H1 (cell line): ENCODE data around the gene ADAMTS17. TPM values are rescaled to one million over a fixed set of nuclear protein-coding genes. Genes with fewer than 3 reads are reported as not detected.

ENCODE experiments used
- CTCF ChIA-PET: fragments of 300-600 bp; sonication (Branson Sonifier 250); formaldehyde crosslinking; loops from one replicate; lab custom pipeline; 2021; ENCODE audit not compliant: partially characterized antibody; lab: Charles Lee
- POLR2A ChIA-PET: fragments of 300-600 bp; sonication (Branson Sonifier 250); formaldehyde crosslinking; loops from one replicate; lab custom pipeline; 2021; ENCODE audit warnings: inconsistent platforms; ENCODE audit not compliant: partially characterized antibody; lab: Charles Lee
- DNase-seq, 2 experiments: peaks; one replicate each; pipeline versions ENCODE4 v3.0.0 to v3.0.0-alpha.2; 2010 to 2022; ENCODE audit warnings: low spot score in 2 of 2, low read depth in 1 of 2, mixed read lengths in 1 of 2
- FAIRE-seq: peaks from 2 replicates; lab custom pipeline; 2011; peaks lifted over from hg19 to GRCh38; lab: Jason Lieb, UNC
- H2AFZ ChIP-seq: 2 replicates; pipeline ENCODE4 v1.8.1; 2012; ENCODE audit warnings: low read length, inconsistent platforms
- H2AK5ac ChIP-seq: 2 replicates; pipeline ENCODE4 v1.6.1; 2013; ENCODE audit warnings: low read depth, low read length
- H2BK120ac ChIP-seq: replicated peaks from 2 replicates; pipeline ENCODE3; 2013; ENCODE audit warnings: low read depth, low read length, inconsistent platforms
- H2BK12ac ChIP-seq: 2 replicates; pipeline ENCODE4 v1.6.1; 2013; ENCODE audit warnings: low read depth, low read length
- H2BK15ac ChIP-seq: 2 replicates; pipeline ENCODE4 v1.6.1; 2013; ENCODE audit warnings: low read length
- H2BK20ac ChIP-seq: 2 replicates; pipeline ENCODE4 v1.6.1; 2013; ENCODE audit warnings: low read length
- H2BK5ac ChIP-seq: 2 replicates; pipeline ENCODE4 v1.6.1; 2013; ENCODE audit warnings: low read depth, low read length
- H3K14ac ChIP-seq: 2 replicates; pipeline ENCODE4 v1.6.1; 2013; ENCODE audit warnings: inconsistent platforms; ENCODE audit not compliant: insufficient read length
- H3K18ac ChIP-seq: 2 replicates; pipeline ENCODE4 v1.6.1; 2013; ENCODE audit warnings: low read length; ENCODE audit errors: extremely low read depth
- H3K23ac ChIP-seq: 2 replicates; pipeline ENCODE4 v1.6.1; 2013; ENCODE audit warnings: inconsistent platforms; ENCODE audit not compliant: insufficient read length
- H3K23me2 ChIP-seq: 2 replicates; pipeline ENCODE4 v1.6.1; 2013; ENCODE audit warnings: low read depth, low read length
- H3K27ac ChIP-seq: 2 replicates; pipeline ENCODE4 v1.6.1; 2011; ENCODE audit warnings: low read depth, low read length, inconsistent platforms
- H3K27me3 ChIP-seq, 4 experiments: replicated peaks in 1 of 4; 1 replicate in 1 of 4; 2 replicates in 3 of 4; pipeline versions ENCODE4 v1.6.1 to v1.8.1; 2011 to 2013; ENCODE audit warnings: low read length in 3 of 4, mild to moderate bottlenecking in 3 of 4, inconsistent platforms in 2 of 4, mixed read lengths in 2 of 4, moderate library complexity in 1 of 4; ENCODE audit not compliant: control insufficient read depth in 3 of 4, insufficient read depth in 3 of 4; ENCODE audit errors: extremely low read depth in 1 of 4
- H3K36me3 ChIP-seq, 4 experiments: 2 replicates each; pipeline versions ENCODE4 v1.6.1 to v1.8.1; 2011 to 2013; ENCODE audit warnings: mild to moderate bottlenecking in 4 of 4, low read length in 3 of 4, moderate library complexity in 2 of 4, control low read depth in 1 of 4, inconsistent platforms in 1 of 4; ENCODE audit not compliant: insufficient read depth in 4 of 4, control insufficient read depth in 2 of 4
- H3K4ac ChIP-seq: replicated peaks from 2 replicates; pipeline ENCODE3; 2013; ENCODE audit warnings: low read length, low read depth, mixed read lengths, inconsistent platforms; ENCODE audit not compliant: insufficient read length
- H3K4me1 ChIP-seq, 4 experiments: replicated peaks in 1 of 4; 1 replicate in 1 of 4; 2 replicates in 3 of 4; pipeline versions ENCODE4 v1.6.1 to v1.8.1; 2011 to 2013; ENCODE audit warnings: low read length in 3 of 4, inconsistent platforms in 2 of 4, mixed read lengths in 1 of 4; ENCODE audit not compliant: insufficient read depth in 4 of 4, control insufficient read depth in 3 of 4
- H3K4me2 ChIP-seq, 2 experiments: 2 replicates each; pipeline versions ENCODE4 v1.6.1 to v1.8.1; 2011 to 2013; ENCODE audit warnings: low read depth in 2 of 2, low read length in 2 of 2, control low read depth in 1 of 2, inconsistent platforms in 1 of 2, mild to moderate bottlenecking in 1 of 2; ENCODE audit not compliant: insufficient read depth in 1 of 2
- H3K4me3 ChIP-seq, 4 experiments: fragments of 200-600, 300-600 bp in 1 of 4; sonication (generic), shearing (Covaris generic), sonication (Bioruptor Twin) in 1 of 4; 2 replicates each; pipeline versions ENCODE4 v1.5.1 to v1.8.1; 2011 to 2016; ENCODE audit warnings: low read length in 4 of 4, low read depth in 3 of 4, control low read depth in 2 of 4, inconsistent platforms in 2 of 4, mild to moderate bottlenecking in 2 of 4, mixed read lengths in 1 of 4, moderate library complexity in 1 of 4; ENCODE audit not compliant: insufficient read depth in 2 of 4; ENCODE audit errors: extremely low read depth in 1 of 4
- H3K56ac ChIP-seq: replicated peaks from 2 replicates; pipeline ENCODE3; 2013; ENCODE audit warnings: low read depth, mild to moderate bottlenecking, mixed read lengths, low read length, inconsistent platforms; ENCODE audit not compliant: insufficient read length
- H3K79me1 ChIP-seq: 2 replicates; pipeline ENCODE4 v1.6.1; 2013; ENCODE audit warnings: low read depth, low read length, control low read depth
- H3K79me2 ChIP-seq, 2 experiments: 2 replicates each; pipeline versions ENCODE4 v1.6.1 to v1.8.1; 2012 to 2013; ENCODE audit warnings: low read length in 2 of 2, mild to moderate bottlenecking in 2 of 2, inconsistent platforms in 1 of 2; ENCODE audit not compliant: insufficient read depth in 2 of 2, control insufficient read depth in 1 of 2
- H3K9ac ChIP-seq, 4 experiments: replicated peaks in 1 of 4; 1 replicate in 1 of 4; 2 replicates in 3 of 4; pipeline versions ENCODE4 v1.6.1 to v1.8.1; 2011 to 2013; ENCODE audit warnings: low read depth in 3 of 4, low read length in 3 of 4, control low read depth in 2 of 4, mild to moderate bottlenecking in 2 of 4, moderate library complexity in 2 of 4, inconsistent platforms in 1 of 4; ENCODE audit errors: extremely low read depth in 1 of 4
- H3K9me3 ChIP-seq, 2 experiments: 2 replicates each; pipeline versions ENCODE4 v1.6.1 to v1.8.1; 2012 to 2013; ENCODE audit warnings: mild to moderate bottlenecking in 2 of 2, moderate library complexity in 2 of 2, control low read depth in 1 of 2, inconsistent platforms in 1 of 2, low read depth in 1 of 2, low read length in 1 of 2, mixed read lengths in 1 of 2; ENCODE audit not compliant: insufficient read depth in 2 of 2
- H4K20me1 ChIP-seq, 2 experiments: replicated peaks in 1 of 2; 2 replicates each; pipeline versions ENCODE3 to v1.8.1; 2011 to 2013; ENCODE audit warnings: inconsistent platforms in 2 of 2, low read length in 2 of 2, mild to moderate bottlenecking in 1 of 2; ENCODE audit not compliant: insufficient read depth in 2 of 2, control insufficient read depth in 1 of 2
- H4K5ac ChIP-seq: 2 replicates; pipeline ENCODE4 v1.6.1; 2013; ENCODE audit warnings: low read length, low read depth, mixed read lengths, inconsistent platforms; ENCODE audit not compliant: insufficient read length
- H4K8ac ChIP-seq: 2 replicates; pipeline ENCODE4 v1.8.0; 2013; ENCODE audit warnings: mild to moderate bottlenecking, moderate library complexity, low read length, inconsistent platforms; ENCODE audit not compliant: insufficient read depth; ENCODE audit errors: extremely low read depth
- H4K91ac ChIP-seq: replicated peaks from 2 replicates; pipeline ENCODE3; 2013; ENCODE audit warnings: low read length, mixed read lengths, inconsistent platforms; ENCODE audit not compliant: insufficient read length
- CBX5 ChIP-seq: fragments of 300-800, 300-1000 bp; sonication (generic); IDR thresholded peaks from 2 replicates; pipeline ENCODE4 v1.7.1; 2016; ENCODE audit warnings: antibody characterized with exemption, low read length, low read depth
- NANOG ChIP-seq: IDR thresholded peaks from 2 replicates; pipeline ENCODE4 v1.6.1; 2011; ENCODE audit warnings: low read length, low read depth, mild to moderate bottlenecking, inconsistent platforms; ENCODE audit not compliant: insufficient read depth, poor library complexity, severe bottlenecking
- PHF8 ChIP-seq: fragments of 200-600 bp; sonication (generic); conservative IDR thresholded peaks from 2 replicates; pipeline ENCODE4 v1.7.1; 2012; ENCODE audit warnings: low read depth, mild to moderate bottlenecking, inconsistent platforms, low read length, moderate library complexity
- RAD21 ChIP-seq, 2 experiments: IDR thresholded peaks in 1 of 2; conservative IDR thresholded peaks in 1 of 2; 2 replicates each; pipeline ENCODE4 v1.6.1; 2011; ENCODE audit warnings: low read depth in 2 of 2, low read length in 2 of 2, improper control_type of control experiment in 1 of 2, inconsistent platforms in 1 of 2, mild to moderate bottlenecking in 1 of 2, moderate library complexity in 1 of 2
- YY1 ChIP-seq: IDR thresholded peaks from 2 replicates; pipeline ENCODE4 v1.6.1; 2011; ENCODE audit warnings: low read depth, mild to moderate bottlenecking, low read length
- WGBS, 2 experiments: shearing (Covaris generic) in 1 of 2; methylation state at CpG; one replicate each; pipeline versions ENCODE4 v1.1.6 to v1.1.7; 2013 to 2015; ENCODE audit warnings: low lambda C conversion rate in 2 of 2, mixed read lengths in 2 of 2, inconsistent platforms in 1 of 2, low coverage in 1 of 2, missing lambda C conversion rate in 1 of 2; ENCODE audit not compliant: insufficient replicate concordance in 2 of 2, insufficient coverage in 1 of 2, insufficient read length in 1 of 2; ENCODE audit errors: extremely low coverage in 1 of 2, missing lambda C conversion rate in 1 of 2; 5-methylcytosine and 5-hydroxymethylcytosine counted together
- polyA plus RNA-seq, 7 experiments: library from polyadenylated mRNA; depleted of rRNA in 3 of 7; stranded (reverse) in 5 of 7; unstranded in 2 of 7; fragments of >200 nt in 5 of 7; fragments of 200-250 nt in 2 of 7; gene quantifications; 1 replicate in 5 of 7; 2 replicates in 1 of 7; 4 replicates in 1 of 7; pipeline versions ENCODE4 v1.2.1 to v1.2.3, GENCODE V29; 2011 to 2013; ENCODE audit warnings: missing spikeins in 2 of 7, mixed read lengths in 2 of 7
- total RNA-seq: library from RNA; stranded (reverse); fragmentation: NEBNext Ultra II Directional; extraction: Animal tissue kit (Norgen Biotek cat#: 25700); gene quantifications from 2 replicates; pipeline ENCODE4 v1.2.1, GENCODE V29; 2021
- TF ChIP-seq, protein P1 (sequence below), 3 experiments: IDR thresholded peaks; 1 replicate in 2 of 3; 2 replicates in 1 of 3; pipeline versions ENCODE4 v1.5.1 to v1.6.1; 2011; ENCODE audit warnings: low read length in 3 of 3, mild to moderate bottlenecking in 3 of 3, inconsistent platforms in 2 of 3, low read depth in 1 of 3, moderate library complexity in 1 of 3; ENCODE audit not compliant: insufficient read depth in 1 of 3; ENCODE audit errors: control extremely low read depth in 1 of 3

The ADAMTS17 gene
- total and polyA plus RNA-seq, 2 of the 8 experiments (the other 6 are each of a cell fraction or from before 2014, with no cell fraction given): 0.51 to 1.7 TPM

DNA sequence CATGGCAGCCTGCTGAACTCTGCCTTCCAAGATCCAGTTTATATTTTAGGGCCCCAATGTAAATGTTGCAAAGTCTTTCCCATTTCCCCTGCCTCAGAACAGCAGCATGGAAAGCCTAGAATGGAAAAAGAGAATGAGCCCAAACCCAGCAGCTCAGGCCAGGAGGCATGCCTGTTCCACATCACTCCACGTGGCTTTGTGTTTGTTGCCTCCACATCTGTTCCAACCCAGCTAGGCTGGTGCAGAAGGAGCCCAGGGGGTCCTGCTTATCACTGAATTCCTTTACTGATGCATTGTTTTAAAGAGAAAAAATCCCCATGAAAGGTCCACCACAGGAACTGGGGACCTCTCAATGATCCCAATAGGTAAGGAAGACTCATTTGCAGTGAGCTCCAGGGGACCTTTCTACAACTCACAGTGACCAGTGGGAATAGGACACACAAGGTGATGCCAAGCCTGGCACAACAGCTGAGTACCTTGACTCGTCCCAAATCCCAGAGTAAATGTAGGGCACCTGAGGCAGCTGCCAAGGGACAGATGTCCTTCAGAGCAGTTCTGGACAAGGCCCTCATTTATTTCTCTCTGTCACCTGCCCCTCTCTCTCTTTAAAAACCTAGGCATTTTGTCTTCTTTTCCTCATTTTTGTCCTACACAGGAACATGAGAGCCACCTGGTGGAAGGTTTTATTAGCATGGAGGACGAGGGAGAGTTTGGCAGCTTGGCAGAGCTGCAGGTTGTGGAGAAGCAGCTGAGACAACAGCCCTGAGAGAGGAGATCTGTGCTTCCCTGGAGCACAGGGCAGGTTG lies 41.7 kb upstream of the ADAMTS17 start:
- Histone ChIP-seq H4K8ac (no peak overlapping the region), H3K4me1 (no peaks in the 10 kb centered on the region), H2BK120ac (no peak overlapping the region), H4K91ac (no peak overlapping the region), H3K27ac (no peak overlapping the region), H2BK5ac (no peak overlapping the region), H2BK15ac (no peak overlapping the region), H3K79me1 (no peaks in the 10 kb centered on the region), H3K27me3 (no peaks in the 10 kb centered on the region), H2BK12ac (no peak overlapping the region), H3K79me2 (no peaks in the 10 kb centered on the region), H3K14ac (no peak overlapping the region), H2BK20ac (0 out of 2 replicates have a peak overlapping the region, but pooled peaks have one; percentile 86), H3K23me2 (no peaks in the 10 kb centered on the region), H3K9me3 (peaks cover 35 to 41% of the 10 kb centered on the region in 2 experiments), H4K5ac (no peak overlapping the region), H3K23ac (no peak overlapping the region), H3K4me2 (no peak overlapping the region), H4K20me1 (no peaks in the 10 kb centered on the region), H3K56ac (no peak overlapping the region), H3K18ac (no peak overlapping the region), H2AFZ (no peak overlapping the region), H3K4me3 (no peak overlapping the region), H3K36me3 (no peaks in the 10 kb centered on the region), H3K4ac (no peak overlapping the region), H2AK5ac (no peak overlapping the region), H3K9ac (no peak overlapping the region)
- no peak for TF ChIP-seq PHF8
- TF ChIP-seq, protein P1, sequence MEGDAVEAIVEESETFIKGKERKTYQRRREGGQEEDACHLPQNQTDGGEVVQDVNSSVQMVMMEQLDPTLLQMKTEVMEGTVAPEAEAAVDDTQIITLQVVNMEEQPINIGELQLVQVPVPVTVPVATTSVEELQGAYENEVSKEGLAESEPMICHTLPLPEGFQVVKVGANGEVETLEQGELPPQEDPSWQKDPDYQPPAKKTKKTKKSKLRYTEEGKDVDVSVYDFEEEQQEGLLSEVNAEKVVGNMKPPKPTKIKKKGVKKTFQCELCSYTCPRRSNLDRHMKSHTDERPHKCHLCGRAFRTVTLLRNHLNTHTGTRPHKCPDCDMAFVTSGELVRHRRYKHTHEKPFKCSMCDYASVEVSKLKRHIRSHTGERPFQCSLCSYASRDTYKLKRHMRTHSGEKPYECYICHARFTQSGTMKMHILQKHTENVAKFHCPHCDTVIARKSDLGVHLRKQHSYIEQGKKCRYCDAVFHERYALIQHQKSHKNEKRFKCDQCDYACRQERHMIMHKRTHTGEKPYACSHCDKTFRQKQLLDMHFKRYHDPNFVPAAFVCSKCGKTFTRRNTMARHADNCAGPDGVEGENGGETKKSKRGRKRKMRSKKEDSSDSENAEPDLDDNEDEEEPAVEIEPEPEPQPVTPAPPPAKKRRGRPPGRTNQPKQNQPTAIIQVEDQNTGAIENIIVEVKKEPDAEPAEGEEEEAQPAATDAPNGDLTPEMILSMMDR (IDR thresholded peaks at IDR 0.05; ENCODE audit: control extremely low read depth in 1 of 3, insufficient read depth in 1 of 3, low read depth in 1 of 3, low read length in 3 of 3): peak; percentile 29 to 66 (median 66)
- no peak for TF ChIP-seq NANOG
- 0 out of 2 replicates have a peak, but pooled peaks have one; percentile 17 for TF ChIP-seq YY1
- TF ChIP-seq RAD21 (IDR thresholded peaks at IDR 0.05 in 1 of 2, conservative IDR thresholded peaks at IDR 0.05 in 1 of 2; ENCODE audit: low read depth in 2 of 2, low read length in 2 of 2): peak; percentile 72 to 77
- TF ChIP-seq CBX5: no peak
- DNase-seq (peak in 1 of 2 experiments; percentile 51), FAIRE-seq (peak; percentile 28)
- 48% methylated on average over 3 of the region's 3 CpGs; no CpG with 5 or more reads in 1 of the 2 experiments for WGBS, 2 experiments
- ChIA-PET CTCF (interaction anchor here (0.6 to 8.8 kb wide), 15 partner anchors 9 to 402 kb away, joined by 3 to 76 read pairs (median 3); no protein-coding TSS in a partner anchor), POLR2A (interaction anchor here (1.4 kb wide), 1 partner anchor 33 kb away, joined by 6 read pairs; no protein-coding TSS in a partner anchor)
